Measurements from ENCODE around the gene RAB40AL.

RAB40AL gene

GRCh38 chrX:102985192-102985591 lies 48.1 kb downstream of the RAB40AL start:
- DNase-seq: no peak
